NCI-H2081 (cell line): ENCODE measurements around the gene PRRX1.

ENCODE experiments used
- DNase-seq, 2 experiments: peaks; one replicate each; lab custom pipeline; 2025; lab: John Stamatoyannopoulos, UW

Gene PRRX1

DNA sequence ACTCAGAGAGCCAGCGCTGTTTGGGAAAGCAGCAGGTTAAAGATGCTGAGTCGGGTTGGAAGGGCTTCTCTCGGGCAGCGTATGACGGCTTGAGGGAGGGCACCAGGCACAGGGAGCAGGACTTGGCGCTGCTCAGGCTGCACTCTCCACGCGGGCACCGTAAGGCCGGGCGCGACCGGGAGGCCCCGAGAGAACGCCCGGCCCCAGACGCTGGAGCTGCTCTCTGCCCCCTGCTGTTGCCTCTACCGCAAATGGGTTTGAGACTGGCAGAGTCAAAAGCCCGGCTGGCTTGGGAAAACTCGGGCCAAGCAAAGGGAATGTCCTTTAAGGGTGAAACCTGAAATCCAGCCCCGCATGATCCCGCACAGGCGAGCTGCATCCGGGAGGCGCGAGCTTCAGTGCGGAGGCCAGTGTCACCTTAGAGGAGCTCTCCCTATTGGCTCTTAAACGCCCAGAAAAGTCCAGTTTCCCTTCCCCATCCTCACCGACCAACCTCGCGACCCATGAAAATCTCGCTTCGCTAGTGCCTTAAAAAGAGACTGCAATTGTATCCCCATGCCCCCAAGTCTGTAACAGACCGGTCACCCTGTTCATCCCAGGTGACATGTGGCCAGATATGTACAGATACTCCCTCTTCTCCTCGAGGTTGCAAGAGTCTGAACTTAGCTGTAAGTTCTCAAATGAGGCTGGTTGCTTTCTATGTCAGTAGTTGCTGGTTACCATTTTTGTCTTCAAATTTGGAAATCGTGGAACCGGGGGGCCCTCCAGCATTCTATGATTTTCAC lies 1.1 kb downstream of the PRRX1 start:
- peak in 1 of 2 experiments; percentile 8 for DNase-seq

DNA sequence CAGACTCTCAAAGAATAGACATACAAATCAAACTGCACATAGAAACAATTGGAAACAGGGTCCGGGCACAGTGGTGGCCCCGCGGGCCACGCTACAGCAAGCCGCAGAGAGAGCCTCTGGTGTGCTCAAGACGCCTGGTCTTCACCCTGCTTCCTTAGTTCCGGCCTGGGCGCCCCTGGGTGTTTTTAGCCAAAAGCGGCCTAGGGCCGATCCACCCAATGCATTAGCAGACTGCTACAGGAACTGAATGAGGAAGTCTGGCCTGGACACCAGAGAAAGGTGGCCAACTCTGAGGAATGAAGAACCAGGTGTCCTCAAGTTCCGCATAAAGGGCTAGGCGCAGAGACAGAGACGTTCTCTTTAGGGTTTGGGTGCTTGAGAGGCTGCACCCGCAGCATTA lies 1.7 kb downstream of the PRRX1 start:
- DNase-seq, result no peak

DNA sequence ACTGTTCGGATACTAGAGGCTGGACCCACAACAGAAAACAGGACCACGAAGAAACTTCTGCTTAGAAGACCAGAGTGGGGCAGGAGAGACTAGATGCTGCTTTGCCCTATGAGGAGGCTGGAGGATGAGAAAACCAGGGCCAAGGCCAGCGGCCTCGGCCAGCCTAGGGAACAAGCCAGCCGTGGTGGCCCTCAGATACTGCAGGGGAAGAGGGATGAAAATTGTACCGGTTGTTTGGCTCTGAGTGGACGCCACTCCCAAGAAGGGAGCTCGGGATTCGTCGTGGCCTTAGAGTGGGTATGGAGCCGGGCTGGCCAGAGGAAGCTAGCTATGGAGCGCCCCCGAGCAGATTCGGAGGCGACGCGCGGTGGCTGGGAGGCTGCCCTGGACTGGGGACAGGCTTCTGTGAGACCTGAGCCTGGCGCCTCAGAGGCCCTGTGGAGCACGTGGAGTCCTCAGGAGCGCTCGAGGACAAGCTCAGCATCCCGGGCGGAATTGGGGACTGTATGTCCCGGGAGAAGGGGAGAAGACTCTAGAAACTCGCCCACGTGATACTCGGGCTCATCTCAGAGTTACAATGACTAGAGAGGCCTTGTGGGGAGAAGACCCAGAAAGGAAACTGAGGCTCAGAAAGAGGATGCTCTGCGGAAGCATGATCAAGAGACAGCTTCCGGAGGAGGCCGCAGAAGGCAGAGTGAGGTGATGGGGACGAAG lies 2.8 kb downstream of the PRRX1 start:
- DNase-seq, result no peak

DNA sequence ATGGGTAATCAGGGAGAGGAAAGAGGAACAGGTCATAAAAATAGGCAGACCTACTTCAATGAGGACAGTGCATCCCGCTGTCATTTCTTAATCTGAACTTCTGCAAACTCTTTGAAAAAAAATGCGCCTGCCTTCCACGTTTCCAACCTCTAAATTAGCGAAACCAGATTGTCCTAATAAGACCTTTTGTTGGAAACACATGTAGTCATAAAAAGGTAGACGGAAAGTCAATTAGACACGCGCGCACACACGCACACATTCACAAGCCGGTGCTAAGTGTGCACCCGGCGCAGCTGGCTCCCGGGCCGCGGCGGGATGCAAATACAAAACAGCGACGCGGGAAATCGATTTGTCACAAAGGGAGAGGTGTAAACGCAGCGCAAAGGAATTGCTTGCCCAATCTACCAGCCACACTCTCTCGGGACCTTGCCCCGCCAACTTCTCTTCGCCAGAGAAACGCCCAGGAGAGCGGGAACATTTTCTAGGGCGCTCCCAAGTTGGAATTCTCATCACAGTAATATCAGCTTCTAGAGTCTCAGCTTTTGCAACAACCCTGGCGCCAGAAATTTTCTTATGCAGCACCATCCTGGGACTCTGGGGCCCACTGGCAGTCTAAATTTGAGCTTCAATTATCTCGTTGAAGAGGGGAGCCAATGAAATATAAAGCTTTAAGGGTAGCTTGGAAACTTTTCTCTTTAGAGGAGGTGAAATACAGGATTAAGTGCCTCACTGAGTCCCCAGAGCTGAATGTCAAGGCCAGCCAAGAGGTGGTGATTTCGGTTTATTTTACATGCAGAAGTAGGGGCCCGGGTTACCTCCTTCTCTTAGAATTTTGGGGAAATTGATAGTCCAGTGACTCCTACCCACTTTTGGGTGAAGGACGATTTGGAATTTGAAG lies 4.5 kb downstream of the PRRX1 start:
- DNase-seq, result peak in 1 of 2 experiments; percentile 10

DNA sequence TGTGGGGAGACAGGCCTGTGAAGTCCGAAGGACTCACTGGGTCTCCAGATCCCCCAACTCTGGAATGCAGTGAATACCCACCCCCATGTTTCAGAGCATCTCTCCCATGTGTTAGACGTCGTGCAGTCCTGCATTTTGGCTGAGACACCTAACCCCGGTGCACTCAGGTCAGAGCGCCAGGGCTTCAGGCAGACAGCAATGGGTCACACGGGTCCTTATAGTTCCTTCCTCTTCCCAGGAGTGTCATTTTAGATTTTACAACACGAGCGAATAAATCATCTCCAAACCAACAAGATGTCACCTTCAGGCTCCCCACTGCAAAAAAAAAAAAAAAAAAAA lies 5.1 kb downstream of the PRRX1 start:
- DNase-seq, result no peak

DNA sequence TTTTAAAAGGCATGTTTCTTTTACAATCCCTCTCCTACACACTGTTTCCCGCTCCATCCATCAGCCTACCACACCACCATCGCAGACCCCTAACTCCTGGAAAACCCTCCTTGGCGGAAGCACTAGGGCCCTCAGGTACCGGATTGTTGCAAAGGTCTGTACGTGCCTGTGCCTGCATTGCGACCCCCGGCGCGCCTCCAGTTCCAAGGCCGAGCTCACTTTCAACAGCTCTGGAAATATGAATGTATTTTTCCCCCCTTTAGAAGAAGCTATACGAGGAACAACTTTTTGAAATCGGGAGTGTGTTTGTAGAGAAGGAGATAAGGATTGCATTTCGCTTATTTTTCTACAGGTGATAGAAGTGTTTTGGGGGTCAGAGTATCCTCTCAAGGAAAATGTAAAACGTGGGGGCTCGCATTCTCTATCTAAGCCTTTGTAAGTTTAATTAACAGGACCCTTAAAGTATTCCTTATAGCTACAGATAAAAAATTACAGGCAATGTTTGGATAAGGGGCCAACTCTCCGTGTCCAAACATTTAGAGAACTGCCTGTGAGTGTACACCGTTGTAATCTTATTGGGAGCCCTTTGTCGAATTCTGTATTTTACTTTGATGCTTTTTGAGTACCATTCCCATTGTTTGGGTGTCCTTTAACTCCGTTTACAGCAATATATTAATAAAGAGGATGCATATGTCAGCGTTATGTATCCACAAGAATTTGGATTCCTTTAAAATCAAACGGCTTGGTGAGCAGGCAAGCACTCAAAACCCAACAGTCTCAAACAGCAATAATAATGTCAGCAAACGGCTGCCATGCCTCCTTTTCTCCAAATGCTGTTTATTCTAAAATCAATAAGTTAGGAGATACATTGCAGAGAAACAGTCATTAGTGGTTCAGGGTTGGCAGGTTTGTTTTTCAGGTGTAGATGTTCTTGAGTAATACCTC lies 5.9 kb downstream of the PRRX1 start:
- DNase-seq, result no peak

DNA sequence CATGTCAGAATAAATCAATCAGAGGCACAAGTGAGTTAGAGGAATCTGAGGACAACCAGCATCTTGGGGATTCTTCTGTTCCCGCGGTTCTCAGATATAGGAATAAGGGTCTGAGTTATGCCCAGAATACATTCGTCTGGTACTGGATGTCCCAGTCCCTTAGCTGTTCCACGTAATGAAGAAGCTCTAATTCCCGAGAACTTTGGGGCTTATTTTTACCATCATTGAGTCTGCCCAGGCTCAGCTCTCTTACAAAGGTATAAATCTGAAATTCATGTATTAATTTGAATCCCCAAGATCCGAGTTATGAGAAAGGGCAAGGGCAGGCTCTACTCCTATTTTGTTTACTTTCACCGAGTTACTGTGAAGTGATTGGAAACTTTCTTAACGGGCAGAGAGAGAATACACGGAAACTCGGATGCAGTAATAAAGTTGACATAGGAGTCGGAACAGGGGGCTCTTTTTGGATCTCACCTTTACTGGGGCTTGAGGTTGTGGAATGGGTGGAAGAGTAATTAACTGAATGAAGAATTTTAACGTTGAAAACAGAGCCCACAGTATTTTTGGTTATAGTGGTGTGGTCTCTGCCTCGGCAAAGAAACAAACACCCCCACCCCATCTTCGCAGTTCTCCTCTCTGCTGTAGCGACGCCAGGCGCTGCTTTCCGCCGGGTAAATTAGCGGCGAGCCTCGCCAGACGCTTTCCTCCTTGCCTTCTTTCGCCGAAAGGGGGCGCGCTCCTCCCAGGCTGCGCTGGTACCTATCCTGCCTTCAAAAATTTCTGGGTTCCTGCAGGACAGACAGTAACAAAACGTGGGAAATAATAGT lies 7.1 kb downstream of the PRRX1 start:
- no peak for DNase-seq

DNA sequence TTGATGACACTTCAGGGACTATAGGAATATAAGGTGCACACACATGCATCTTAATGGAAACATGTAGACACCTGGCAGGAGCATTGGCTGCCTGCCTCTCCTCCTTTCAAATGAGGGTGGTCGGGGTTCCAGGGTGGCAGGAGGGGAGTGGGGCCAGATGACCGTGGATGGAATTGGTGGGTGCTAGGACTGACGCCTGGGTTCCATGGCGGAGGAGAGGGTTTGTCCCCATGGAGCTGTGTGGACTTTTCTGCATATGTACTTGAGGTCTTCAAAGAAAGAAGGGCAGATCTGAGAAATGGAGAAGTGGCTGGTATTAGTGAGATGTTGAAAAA lies 7.7 kb downstream of the PRRX1 start:
- no peak for DNase-seq

DNA sequence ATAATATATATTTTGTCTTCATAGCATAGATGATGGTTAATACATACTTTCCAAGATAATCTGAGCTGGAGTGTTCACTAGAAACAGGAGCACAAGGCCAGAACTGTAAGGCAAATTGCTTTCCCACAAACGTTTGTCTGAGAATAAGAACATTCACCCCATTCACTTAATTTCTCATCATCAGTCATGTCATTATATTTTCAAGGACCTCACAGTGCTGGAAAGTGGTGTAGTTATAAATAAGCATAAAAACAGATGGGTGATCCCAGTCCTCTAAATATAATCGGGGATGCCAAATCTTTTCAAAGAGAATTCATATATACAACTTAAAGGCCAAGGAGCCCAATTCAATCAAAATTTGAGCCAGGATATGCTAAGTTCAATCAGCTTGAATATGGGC lies 8.4 kb downstream of the PRRX1 start:
- DNase-seq, result no peak

DNA sequence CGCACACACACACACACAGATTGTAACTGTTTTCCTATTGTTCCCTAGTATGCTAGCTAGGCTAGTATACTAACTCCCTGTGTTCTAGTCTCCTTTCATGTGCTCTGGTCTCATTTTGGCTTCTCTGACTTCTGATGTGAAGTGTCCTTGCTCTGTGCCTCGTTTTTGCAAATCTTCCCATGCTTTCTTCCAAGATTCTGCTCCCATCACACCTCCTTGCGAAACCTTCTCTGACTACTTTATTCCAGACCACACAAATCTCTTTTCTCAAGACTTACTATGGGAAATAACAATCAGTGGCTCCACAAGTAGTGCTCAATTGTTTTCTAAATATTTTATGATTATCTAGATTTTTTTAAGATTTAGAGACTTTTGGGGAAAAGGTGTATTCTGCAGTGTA lies 10.3 kb downstream of the PRRX1 start:
- DNase-seq, result no peak

DNA sequence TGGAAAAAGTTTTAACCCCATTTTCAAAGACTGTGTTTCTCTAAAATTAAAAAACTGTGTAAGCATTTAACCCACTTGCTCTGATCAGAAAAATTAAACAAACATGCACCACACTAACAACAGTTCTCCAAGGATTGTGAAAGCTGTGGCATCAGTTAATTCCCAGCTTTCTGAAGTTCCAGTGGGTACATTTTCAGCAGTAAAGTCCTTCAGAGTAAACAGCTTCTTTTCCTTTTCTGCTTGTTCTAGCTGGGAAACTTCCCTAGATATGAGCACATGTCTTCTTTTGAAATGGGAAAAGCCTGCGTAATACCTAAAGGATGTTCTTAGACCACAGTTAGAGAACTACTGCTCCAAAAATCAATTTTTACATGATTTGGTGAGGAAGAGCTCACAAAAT lies 11.1 kb downstream of the PRRX1 start:
- DNase-seq, result no peak

DNA sequence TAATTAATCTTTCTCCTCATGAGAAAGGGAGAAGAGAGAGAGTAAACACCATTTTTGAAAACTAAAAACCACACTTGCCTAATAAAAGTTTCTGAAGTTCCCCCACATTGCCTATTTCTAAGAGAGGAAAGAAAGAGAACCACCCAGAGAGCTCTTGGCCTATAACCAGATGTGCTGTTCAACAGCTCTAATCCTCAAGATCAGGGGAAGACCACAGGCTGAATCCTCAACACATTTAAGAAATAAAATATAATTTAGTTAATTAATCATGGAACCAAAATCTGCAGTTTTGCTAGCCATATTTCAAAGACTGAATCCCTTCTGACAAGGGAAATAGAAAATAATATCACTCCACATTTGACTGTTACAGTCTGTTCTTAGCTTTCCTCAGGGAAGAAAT lies 11.9 kb downstream of the PRRX1 start:
- DNase-seq, result no peak

DNA sequence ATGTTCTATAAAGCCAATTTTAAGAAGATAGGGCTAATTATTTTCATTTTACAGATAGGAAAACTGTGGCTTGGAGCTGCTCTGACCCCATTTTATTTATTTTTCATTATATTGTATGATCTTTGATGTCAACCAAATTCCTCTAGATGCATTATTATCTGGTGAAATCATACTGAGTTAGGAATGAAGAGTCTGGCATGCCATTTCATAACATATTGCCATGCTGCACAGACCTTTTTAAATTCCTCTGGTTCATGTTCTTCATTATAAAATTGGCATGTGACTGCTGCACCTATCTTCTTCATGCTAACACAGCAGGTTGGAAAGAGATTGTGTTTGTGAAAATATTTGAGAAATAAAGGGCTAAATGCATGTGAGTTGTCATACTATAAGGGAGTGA lies 12.7 kb downstream of the PRRX1 start:
- no peak for DNase-seq

DNA sequence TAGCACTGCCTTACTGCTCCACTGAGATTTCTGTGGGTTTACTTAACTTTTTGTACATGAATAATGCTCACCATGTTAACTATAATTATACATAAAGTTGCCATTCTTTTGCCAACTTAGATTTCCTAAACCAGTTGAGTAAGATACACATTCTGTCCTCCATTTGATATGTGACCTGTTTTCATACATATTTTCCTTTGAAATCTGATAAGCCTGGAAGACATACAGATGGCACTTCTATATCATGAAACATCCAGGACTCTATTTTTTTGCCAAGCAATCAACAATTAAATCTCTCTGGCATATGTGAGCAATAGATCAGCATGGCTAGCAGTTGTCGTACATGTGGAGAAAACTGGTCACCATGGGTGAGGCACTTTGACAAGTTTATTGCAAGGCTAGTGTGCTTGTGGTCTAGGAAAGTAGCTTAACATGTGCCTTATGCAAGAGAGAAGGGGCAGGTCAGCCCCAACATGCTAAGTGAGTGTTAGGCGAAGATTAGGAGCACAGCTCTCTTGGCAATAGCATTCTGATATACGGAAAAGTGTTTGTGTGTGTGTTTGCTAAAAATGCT lies 14.2 kb downstream of the PRRX1 start:
- no peak for DNase-seq

DNA sequence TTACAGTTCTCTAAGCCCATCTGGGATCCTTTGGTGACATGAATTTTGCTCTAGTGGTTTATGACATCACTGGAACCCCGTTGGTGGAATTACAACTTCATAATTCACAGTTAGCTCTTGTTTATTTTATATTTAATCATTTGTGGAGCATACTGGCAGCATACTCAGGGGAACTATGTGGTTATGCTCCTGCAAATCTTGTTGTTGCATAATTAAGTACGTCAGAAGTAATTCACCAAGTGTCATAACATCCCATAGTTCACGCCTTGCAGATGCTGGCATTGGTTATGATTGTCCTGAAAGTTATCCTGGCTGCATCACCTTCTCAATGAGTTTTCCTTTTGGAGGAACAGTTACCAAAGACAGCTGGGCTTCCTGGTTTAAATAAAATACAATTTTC lies 16.5 kb downstream of the PRRX1 start:
- no peak for DNase-seq

DNA sequence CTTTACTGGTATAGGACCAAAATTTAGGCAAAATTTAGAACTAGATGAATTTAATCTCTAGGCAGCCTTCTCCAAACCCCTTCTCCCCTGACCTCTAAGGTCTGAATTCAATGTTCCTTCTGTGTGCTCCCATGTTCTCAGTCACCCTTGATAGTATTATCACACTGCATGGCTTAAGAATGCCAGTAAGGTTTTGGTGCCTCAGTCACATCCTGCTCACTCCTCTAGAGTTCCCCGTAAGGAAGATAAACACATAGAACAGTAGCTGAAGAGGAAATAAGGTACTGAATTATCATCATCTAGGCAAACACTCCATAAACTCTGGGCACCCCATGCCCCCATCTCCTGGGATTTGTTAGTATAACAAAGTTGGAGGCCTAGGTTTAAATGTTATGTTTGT lies 18.2 kb downstream of the PRRX1 start:
- DNase-seq, result no peak

DNA sequence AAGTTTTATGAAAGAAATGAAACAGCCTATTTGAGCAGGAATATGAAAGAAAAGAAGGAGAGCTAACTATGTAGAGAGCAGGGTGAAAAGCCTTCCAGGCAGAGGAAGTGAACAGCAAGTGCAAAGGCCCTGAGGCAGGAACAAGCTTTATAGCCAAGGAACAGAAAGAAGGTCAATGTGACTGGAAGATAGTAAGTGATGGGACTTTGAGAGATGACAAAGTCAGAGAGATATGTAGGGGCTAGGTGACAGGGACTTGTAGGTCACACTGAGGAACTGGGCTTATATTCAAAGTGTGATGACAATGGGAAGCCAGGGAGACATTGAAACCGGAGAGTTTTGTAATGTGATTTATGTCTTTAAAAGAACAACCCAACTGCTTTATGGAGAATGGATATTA lies 18.9 kb downstream of the PRRX1 start:
- DNase-seq, result no peak

DNA sequence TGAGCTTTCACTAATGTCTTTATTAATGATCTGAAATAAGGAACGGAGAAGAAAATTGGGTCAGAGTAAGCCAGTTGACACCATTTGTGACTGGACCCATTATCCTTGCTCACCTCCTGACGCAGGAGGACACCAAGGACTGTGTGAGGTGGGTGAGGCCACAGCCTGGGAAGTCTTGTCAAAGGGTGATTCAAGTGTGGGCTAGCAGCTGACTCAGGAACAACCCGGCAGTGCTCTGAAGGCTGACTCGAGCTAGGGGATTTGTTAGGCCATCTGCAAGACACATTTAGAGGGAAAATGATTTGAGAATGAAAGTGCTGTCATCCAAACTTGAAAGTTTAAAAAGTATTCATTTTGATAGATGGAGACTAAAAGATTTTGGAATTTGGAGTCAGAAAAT lies 21.2 kb downstream of the PRRX1 start:
- DNase-seq, result no peak

DNA sequence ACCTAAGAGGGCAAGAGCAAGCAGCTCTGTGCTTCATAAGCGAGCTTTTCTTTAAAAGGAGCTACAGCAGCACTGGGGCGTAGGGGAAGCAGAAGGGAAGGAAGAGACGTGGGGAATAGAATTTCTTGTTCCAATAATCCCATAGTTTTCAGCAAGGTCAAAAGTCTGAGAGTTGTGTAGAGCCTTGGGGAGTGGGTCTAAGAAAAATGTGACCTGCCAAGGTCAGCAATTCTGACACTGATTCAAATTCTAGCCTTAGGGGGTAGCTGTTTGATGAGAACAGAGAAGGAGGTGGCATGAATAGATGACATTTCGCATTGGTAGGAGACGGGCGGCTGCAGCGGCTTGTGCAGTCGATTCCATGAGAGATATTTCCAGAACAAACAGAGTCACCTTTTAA lies 22.4 kb downstream of the PRRX1 start:
- DNase-seq, result no peak

DNA sequence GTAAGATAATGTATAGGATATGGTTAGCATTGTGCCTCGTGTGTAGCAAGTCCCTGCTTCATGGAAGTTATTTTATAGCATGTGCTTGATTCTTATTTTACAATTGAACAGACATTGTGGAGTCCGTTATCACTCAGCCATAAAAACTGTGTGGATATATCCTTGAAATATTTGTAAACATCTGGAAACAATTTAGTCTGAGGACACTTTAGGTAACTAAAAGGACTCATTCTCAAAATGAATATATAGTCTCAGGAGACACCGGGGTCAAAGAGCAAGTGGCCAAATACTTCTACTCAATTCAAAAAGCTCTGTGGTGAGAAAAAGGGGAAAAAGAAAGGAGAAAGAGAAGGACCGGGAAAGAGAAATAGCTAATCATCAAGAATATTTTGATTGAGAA lies 23.7 kb downstream of the PRRX1 start:
- no peak for DNase-seq

DNA sequence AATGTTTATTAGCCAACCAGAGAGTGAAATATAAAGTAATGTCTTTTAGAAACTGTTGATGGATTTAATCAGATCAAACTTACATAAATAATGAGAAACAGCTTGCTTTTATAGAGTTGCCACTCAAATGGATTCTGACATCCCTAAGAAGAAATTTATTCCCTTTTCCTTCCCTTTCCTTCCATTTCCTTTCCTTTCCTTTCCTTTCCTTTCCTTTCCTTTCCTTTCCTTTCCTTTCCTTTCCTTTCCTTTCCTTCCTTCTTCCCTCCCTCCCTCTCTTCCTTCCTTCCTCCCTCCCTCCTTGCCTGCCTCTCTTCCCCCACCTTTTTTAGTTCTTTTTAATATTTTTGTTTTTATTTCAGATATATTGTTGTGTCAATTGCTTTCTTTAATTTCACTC lies 27.3 kb downstream of the PRRX1 start:
- DNase-seq, result no peak
